A549 (cell line): Measurements from ENCODE around the gene PSMC3IP. TPM values are rescaled to one million over a fixed set of nuclear protein-coding genes. Genes with fewer than 3 reads are reported as not detected.
"Not testable (repeated sequence)": the region's sequence is repeated elsewhere in the genome, so short reads cannot be mapped to it uniquely, and the experiment has no call there.

Source experiments
- ATAC-seq, 2 experiments: fragments of 200-7000 bp in 1 of 2; fragments of >200 bp in 1 of 2; cut with Nextera tagmentation in 1 of 2; cut with Tn5 transposase in 1 of 2; 3 replicates each; pipeline versions ENCODE4 v1.8.0 to v1.9.1; 2018 to 2020; ENCODE audit warnings: mild to moderate bottlenecking in 1 of 2, moderate library complexity in 1 of 2
- CTCF ChIA-PET: fragments of 300-600 bp; sonication (Branson Sonifier 250); formaldehyde crosslinking; extraction: SDS; loops from one replicate; lab custom pipeline; 2021; ENCODE audit warnings: antibody characterized with exemption, inconsistent platforms; lab: Yijun Ruan, JAX
- POLR2A ChIA-PET: fragments of 350-600 bp; formaldehyde crosslinking; extraction: SDS; loops from one replicate; lab custom pipeline; 2021; ENCODE audit warnings: antibody characterized with exemption, inconsistent platforms; lab: Yijun Ruan, JAX
- DNase-seq, 2 experiments: peaks; one replicate each; pipeline versions ENCODE4 v3.0.0 to v3.0.0-alpha.2; 2011 to 2016; ENCODE audit warnings: low read depth in 1 of 2, low spot score in 1 of 2
- FAIRE-seq: peaks from 2 replicates; lab custom pipeline; 2011; peaks lifted over from hg19 to GRCh38; lab: Jason Lieb, UNC
- H3K27ac ChIP-seq, 2 experiments: fragments of >200 bp; sonication (Bioruptor Twin); formaldehyde crosslinking; 3 replicates each; pipeline ENCODE4 v1.5.1; 2016 to 2017
- H3K4me1 ChIP-seq: fragments of >200 bp; sonication (Bioruptor Twin); formaldehyde crosslinking; 3 replicates; pipeline ENCODE4 v1.6.1; 2016
- H3K4me2 ChIP-seq: fragments of >200 bp; sonication (Bioruptor Twin); formaldehyde crosslinking; 3 replicates; pipeline ENCODE4 v1.6.1; 2016
- H3K4me3 ChIP-seq: fragments of >200 bp; sonication (Bioruptor Twin); formaldehyde crosslinking; 3 replicates; pipeline ENCODE4 v1.5.1; 2016
- H3K9me3 ChIP-seq: fragments of >200 bp; sonication (Bioruptor Twin); formaldehyde crosslinking; 3 replicates; pipeline ENCODE4 v1.6.1; 2016
- ATOH8 ChIP-seq: fragments of 250-450 bp; sonication (Bioruptor Pico); IDR thresholded peaks from 2 replicates; pipeline ENCODE4 v1.5.0; 2020; ENCODE audit warnings: low read depth, mild to moderate bottlenecking, moderate library complexity
- CTCF ChIP-seq: fragments of >200 bp; sonication (Bioruptor Twin); formaldehyde crosslinking; IDR thresholded peaks from 3 replicates; pipeline ENCODE4 v1.5.1; 2016
- ELK1 ChIP-seq: fragments of 150-350 bp; IDR thresholded peaks from 2 replicates; pipeline ENCODE4 v1.6.1; 2014; ENCODE audit warnings: low read depth, mild to moderate bottlenecking, low read length
- EP300 ChIP-seq, 2 experiments: fragments of >200 bp; sonication (Bioruptor Twin); formaldehyde crosslinking; IDR thresholded peaks; 2 replicates in 1 of 2; 3 replicates in 1 of 2; pipeline ENCODE4 v1.6.1; 2016 to 2017
- FOXS1 ChIP-seq: fragments of 250-450 bp; sonication (Bioruptor Pico); IDR thresholded peaks from 2 replicates; pipeline ENCODE4 v1.5.0; 2020; ENCODE audit warnings: mild to moderate bottlenecking, moderate library complexity
- GATA3 ChIP-seq: IDR thresholded peaks from 2 replicates; pipeline ENCODE4 v1.6.1; 2012; ENCODE audit warnings: borderline replicate concordance
- HES2 ChIP-seq: fragments of >200 bp; sonication (Bioruptor Twin); formaldehyde crosslinking; IDR thresholded peaks from 2 replicates; pipeline ENCODE4 v1.6.1; 2016
- HEYL ChIP-seq: fragments of 250-450 bp; sonication (Bioruptor Pico); IDR thresholded peaks from 2 replicates; pipeline ENCODE4 v1.8.0; 2021; ENCODE audit warnings: mild to moderate bottlenecking, moderate library complexity
- HOXB5 ChIP-seq: fragments of 250-450 bp; sonication (Bioruptor Pico); IDR thresholded peaks from 2 replicates; pipeline ENCODE4 v1.5.0; 2020; ENCODE audit warnings: mild to moderate bottlenecking, moderate library complexity
- JUNB ChIP-seq: fragments of >200 bp; sonication (Bioruptor Twin); formaldehyde crosslinking; IDR thresholded peaks from 2 replicates; pipeline ENCODE4 v1.6.1; 2016
- KDM5A ChIP-seq: fragments of 200-600 bp; sonication (generic); IDR thresholded peaks from 2 replicates; pipeline ENCODE4 v1.6.1; 2016; ENCODE audit warnings: antibody characterized with exemption, mild to moderate bottlenecking
- MAX ChIP-seq: IDR thresholded peaks from 2 replicates; pipeline ENCODE4 v1.6.1; 2012
- MAZ ChIP-seq: fragments of 150-350 bp; IDR thresholded peaks from 2 replicates; pipeline ENCODE4 v1.6.1; 2014; ENCODE audit warnings: antibody characterized with exemption, low read depth, low read length, borderline replicate concordance
- MYC ChIP-seq: IDR thresholded peaks from 2 replicates; pipeline ENCODE4 v1.6.1; 2012; ENCODE audit warnings: mild to moderate bottlenecking, inconsistent platforms, low read length, improper control_type of control experiment, borderline replicate concordance
- NPAS2 ChIP-seq: fragments of 250-450 bp; sonication (Bioruptor Pico); IDR thresholded peaks from 2 replicates; pipeline ENCODE4 v1.8.0; 2022; ENCODE audit warnings: mild to moderate bottlenecking, moderate library complexity, borderline replicate concordance
- NR3C1 ChIP-seq: fragments of >200 bp; sonication (Bioruptor Twin); formaldehyde crosslinking; IDR thresholded peaks from 3 replicates; pipeline ENCODE4 v1.6.1; 2017
- PBX3 ChIP-seq: IDR thresholded peaks from 2 replicates; pipeline ENCODE4 v1.6.1; 2012
- PHF8 ChIP-seq: fragments of 200-600 bp; sonication (generic); IDR thresholded peaks from 2 replicates; pipeline ENCODE4 v1.6.1; 2016; ENCODE audit warnings: low read depth, mild to moderate bottlenecking, antibody characterized with exemption, moderate library complexity, borderline replicate concordance
- RARB ChIP-seq: fragments of 250-450 bp; sonication (Bioruptor Pico); IDR thresholded peaks from 2 replicates; pipeline ENCODE4 v1.8.0; 2021; ENCODE audit warnings: mild to moderate bottlenecking, moderate library complexity
- RCOR1 ChIP-seq: fragments of 150-350 bp; IDR thresholded peaks from 2 replicates; pipeline ENCODE4 v1.6.1; 2014; ENCODE audit warnings: antibody characterized with exemption, low read length, low read depth
- RNF2 ChIP-seq: fragments of 200-600 bp; sonication (generic); IDR thresholded peaks from 2 replicates; pipeline ENCODE4 v1.6.1; 2016; ENCODE audit warnings: low read depth, mild to moderate bottlenecking, antibody characterized with exemption, moderate library complexity, borderline replicate concordance
- TFCP2L1 ChIP-seq: fragments of 250-450 bp; sonication (Bioruptor Pico); IDR thresholded peaks from 2 replicates; pipeline ENCODE4 v1.5.0; 2021; ENCODE audit warnings: mild to moderate bottlenecking
- ZC3H11A ChIP-seq: fragments of 450-650 bp; IDR thresholded peaks from 2 replicates; pipeline ENCODE4 v1.6.1; 2014; ENCODE audit warnings: antibody characterized with exemption, mild to moderate bottlenecking
- ZFP36 ChIP-seq: fragments of 450-650 bp; IDR thresholded peaks from 2 replicates; pipeline ENCODE4 v1.6.1; 2014; ENCODE audit warnings: borderline replicate concordance; ENCODE audit not compliant: partially characterized antibody
- WGBS: methylation state at CpG from one replicate; pipeline ENCODE4 v1.1.6; 2017; ENCODE audit errors: missing lambda C conversion rate; 5-methylcytosine and 5-hydroxymethylcytosine counted together
- polyA plus RNA-seq, 4 experiments: library from polyadenylated mRNA; depleted of rRNA in 3 of 4; stranded (reverse); fragments of >200 nt; fragmentation: RNase III in 1 of 4; extraction: RNeasy Plus Mini Kit Qiagen cat#74134 plus additional on column Dnase treatment in 1 of 4; gene quantifications; 2 replicates in 3 of 4; 3 replicates in 1 of 4; pipeline ENCODE4 v1.2.3, GENCODE V29; 2011 to 2017

Gene PSMC3IP
- polyA plus RNA-seq, 2 of the 4 experiments (the other 2 are of a cell fraction): 26.1 to 37.9 TPM

GRCh38 chr17:42555961-42556617 lies 21.4 kb downstream of the PSMC3IP start:
- 0 out of 3 replicates have a peak, but pooled peaks have one; percentile 12 for TF ChIP-seq CTCF
- TF ChIP-seq, all 56 proteins: peak for 1; not testable (repeated sequence) for 55
- H3K27ac ChIP-seq, POLR2A ChIA-PET, H3K9me3 ChIP-seq, CTCF ChIA-PET, H3K4me2 ChIP-seq, H3K4me3 ChIP-seq: not testable (repeated sequence)
- FAIRE-seq (peak; percentile 91), ATAC-seq (peak; percentile 55 to 78), DNase-seq (peak in 1 of 2 experiments; percentile 64)
- H3K4me1 ChIP-seq: peaks cover 18% of the 10 kb centered on the region
- 66% methylated on average over 5 of the region's 5 CpGs for WGBS

- ATAC-seq (peak in 1 of 2 experiments; percentile 3; a peak in 3 of 6 replicates), FAIRE-seq (no peak), DNase-seq (no peak)
- WGBS: 28% methylated on average over 4 of the region's 4 CpGs
- no peaks in the 10 kb centered on the region for H3K9me3 ChIP-seq
- H3K4me1 ChIP-seq: peaks cover 17% of the 10 kb centered on the region
- H3K4me2 ChIP-seq: peak overlapping the region; percentile 92
- H3K4me3 ChIP-seq: peak overlapping the region; percentile 87
- ChIA-PET CTCF (interaction anchor here (0.8 to 2.0 kb wide), 3 partner anchors 15 to 230 kb away, joined by 3 to 9 read pairs (median 5); partner anchors contain the start of gene PSMC3IP), POLR2A (interaction anchor here (0.7 to 1.8 kb wide), 6 partner anchors 11 to 443 kb away, joined by 3 to 7 read pairs (median 4); partner anchors contain the start of genes MLX, NAGLU, PSMC3IP and RPL27)
- no peak for TF ChIP-seq RARB (CRISPR knock-in tag)
- H3K27ac ChIP-seq: peak overlapping the region; percentile 94
Observed at GRCh38 chr17:42555122-42555622, 22.4 kb downstream of the PSMC3IP start.

GRCh38 chr17:42554250-42555121 lies 23.0 kb downstream of the PSMC3IP start:
- ChIA-PET POLR2A (interaction anchor here (0.7 to 1.8 kb wide), 7 partner anchors 12 to 444 kb away, joined by 3 to 7 read pairs (median 4); partner anchors contain the start of genes MLX, NAGLU, PSMC3IP and RPL27), CTCF (interaction anchor here (0.6 to 3.3 kb wide), 10 partner anchors 9 to 234 kb away, joined by 3 to 13 read pairs (median 4); partner anchors contain the start of genes NAGLU and PSMC3IP)
- H3K27ac ChIP-seq: peak overlapping the region; percentile 94
- DNase-seq (peak; percentile 82 to 88), FAIRE-seq (no peak), ATAC-seq (peak; percentile 81 to 89)
- peaks cover 17% of the 10 kb centered on the region for H3K4me1 ChIP-seq
- no peaks in the 10 kb centered on the region for H3K9me3 ChIP-seq
- H3K4me2 ChIP-seq: peak overlapping the region; percentile 92
- H3K4me3 ChIP-seq: peak overlapping the region; percentile 87
- 3% methylated on average over 45 of the region's 82 CpGs for WGBS
- TF ChIP-seq PBX3 (peak; percentile 53; the same call in 1 of the 2 replicates), GATA3 (peak; percentile 38), RCOR1 (no peak), MAZ (no peak), KDM5A (0 out of 2 replicates have a peak, but pooled peaks have one; percentile 25), RNF2 (0 out of 2 replicates have a peak, but pooled peaks have one; percentile 34), TFCP2L1 (CRISPR knock-in tag) (no peak), JUNB (no peak), ELK1 (no peak), NPAS2 (CRISPR knock-in tag) (no peak), NR3C1 (no peak), MAX (peak; percentile 91), ZFP36 (no peak), PHF8 (peak; percentile 83), ATOH8 (CRISPR knock-in tag) (no peak), FOXS1 (CRISPR knock-in tag) (no peak), MYC (no peak), HES2 (no peak), ZC3H11A (no peak), EP300 (IDR thresholded peaks at IDR 0.05) (no peak), HEYL (CRISPR knock-in tag) (no peak), HOXB5 (CRISPR knock-in tag) (no peak)
